ENCODE data around the gene RAB1A. TPM values are rescaled to one million over a fixed set of nuclear protein-coding genes. Genes with fewer than 3 reads are reported as not detected.

The RAB1A gene
- total and polyA plus RNA-seq, 9 donors = 75.6 to 188 (median 139) TPM

- DNase-seq = no peak
- no peaks in the 10 kb centered on the region for H3K9me3 ChIP-seq (replicated peaks; ENCODE audit: control insufficient read depth, low read depth, low read length)
- H3K27ac ChIP-seq (ENCODE audit: low read length) = no peak overlapping the region
- H3K36me3 ChIP-seq (ENCODE audit: control insufficient read depth, insufficient read depth, low read length) = peaks cover 7% of the 10 kb centered on the region
- H3K4me1 ChIP-seq (ENCODE audit: control insufficient read depth, insufficient read depth, low read length) = peaks cover 2% of the 10 kb centered on the region
- WGBS (ENCODE audit: insufficient coverage) = 83% methylated on average over 2 of the region's 3 CpGs
- H3K4me3 ChIP-seq (ENCODE audit: low read length) = no peak overlapping the region
- no peaks in the 10 kb centered on the region for H3K27me3 ChIP-seq (ENCODE audit: control insufficient read depth, insufficient read depth, low read length)
Measured at GRCh38 chr2:65039640-65040039, 90.3 kb downstream of the RAB1A start.

GRCh38 chr2:65037178-65037577 is 92.7 kb downstream of the RAB1A start:
- H3K4me1 ChIP-seq (ENCODE audit: control insufficient read depth, insufficient read depth, low read length) = peaks cover 5% of the 10 kb centered on the region
- no peaks in the 10 kb centered on the region for H3K9me3 ChIP-seq (replicated peaks; ENCODE audit: control insufficient read depth, low read depth, low read length)
- peaks cover 3% of the 10 kb centered on the region for H3K36me3 ChIP-seq (ENCODE audit: control insufficient read depth, insufficient read depth, low read length)
- 54% methylated on average over 3 of the region's 3 CpGs for whole genome bisulfite sequencing (ENCODE audit: insufficient coverage)
- H3K27ac ChIP-seq (ENCODE audit: low read length) = no peak overlapping the region
- H3K4me3 ChIP-seq (ENCODE audit: low read length) = no peak overlapping the region
- DNase-seq = no peak
- H3K27me3 ChIP-seq (ENCODE audit: control insufficient read depth, insufficient read depth, low read length) = no peaks in the 10 kb centered on the region

Other genes with a start within 250 kb of the RAB1A start
- gene SLC1A4, start 140.7 kb downstream of the RAB1A start, total RNA-seq = 13.6 TPM
- gene SLC1A4, start 140.7 kb downstream of the RAB1A start, polyA plus RNA-seq (ENCODE audit: insufficient read depth in 1 of 8, insufficient read length in 8 of 8, low replicate concordance in 1 of 8) = 10 to 100 TPM; 11.7 to 17.1 (median 14.1) TPM
- gene CEP68, start 73.7 kb downstream of the RAB1A start, total RNA-seq = 23.2 TPM
- 10 to 100 TPM; 20.3 to 27.4 (median 23.4) TPM for gene CEP68, start 73.7 kb downstream of the RAB1A start, polyA plus RNA-seq (ENCODE audit: insufficient read depth in 1 of 8, insufficient read length in 8 of 8, low replicate concordance in 1 of 8)
- 38.3 TPM for gene ACTR2, start 97.7 kb upstream of the RAB1A start, total RNA-seq
- 100 to 1,000 TPM in 7 of 8 donors, 10 to 100 TPM in 1; 88.4 to 170 (median 125) TPM for gene ACTR2, start 97.7 kb upstream of the RAB1A start, polyA plus RNA-seq (ENCODE audit: insufficient read depth in 1 of 8, insufficient read length in 8 of 8, low replicate concordance in 1 of 8)

Measured in muscle of leg (tissue), 11 donors.